HEK293 (cell line): ENCODE data around the gene TMEM196.

Experiments used
- CTCF ChIA-PET: fragments of 350-600 bp; formaldehyde crosslinking; extraction: SDS; loops from one replicate; lab custom pipeline; 2021; ENCODE audit warnings: antibody characterized with exemption; lab: Yijun Ruan, JAX
- POLR2A ChIA-PET: fragments of 300-600 bp; formaldehyde crosslinking; extraction: SDS; loops from one replicate; lab custom pipeline; 2020; ENCODE audit warnings: antibody characterized with exemption, inconsistent platforms; lab: Yijun Ruan, JAX
- H3K27ac ChIP-seq: fragments of 200-500 bp; sonication (Bioruptor generic); 2 replicates; pipeline ENCODE4 v1.5.1; 2014; ENCODE audit warnings: low read depth, low read length, control low read depth, inconsistent platforms; ENCODE audit errors: extremely low read depth
- H3K36me3 ChIP-seq, 2 experiments: fragments of 200-500 bp in 1 of 2; sonication (Bioruptor generic) in 1 of 2; 1 replicate in 1 of 2; 2 replicates in 1 of 2; pipeline ENCODE4 v1.5.1; 2014 to 2017; ENCODE audit warnings: inconsistent platforms in 2 of 2, low read length in 2 of 2; ENCODE audit not compliant: control insufficient read depth in 2 of 2, insufficient read depth in 1 of 2
- H3K4me1 ChIP-seq: fragments of 200-500 bp; sonication (Bioruptor generic); 2 replicates; pipeline ENCODE4 v1.5.1; 2014; ENCODE audit warnings: mild to moderate bottlenecking, low read length, inconsistent platforms; ENCODE audit not compliant: control insufficient read depth, insufficient read depth
- H3K4me3 ChIP-seq: 2 replicates; pipeline ENCODE4 v1.5.1; 2011; ENCODE audit warnings: low read depth, mild to moderate bottlenecking, control low read depth, low read length, moderate library complexity
- H3K9me3 ChIP-seq: fragments of 200-500 bp; sonication (Bioruptor generic); 2 replicates; pipeline ENCODE4 v1.5.1; 2014; ENCODE audit warnings: low read depth, low read length, inconsistent platforms; ENCODE audit not compliant: control insufficient read depth, insufficient read depth
- ELK4 ChIP-seq: IDR thresholded peaks from 2 replicates; pipeline ENCODE4 v1.6.1; 2011; ENCODE audit warnings: mild to moderate bottlenecking, low read depth, low read length, borderline replicate concordance
- GLI4 ChIP-seq: fragments of 450-650 bp; formaldehyde crosslinking; IDR thresholded peaks from 2 replicates; pipeline ENCODE4 v1.5.1; 2016; ENCODE audit warnings: missing biosample characterization, missing genetic modification characterization
- KLF9 ChIP-seq: fragments of 450-650 bp; formaldehyde crosslinking; IDR thresholded peaks from 2 replicates; pipeline ENCODE4 v1.5.1; 2016; ENCODE audit warnings: missing biosample characterization, missing genetic modification characterization, low read depth
- MEIS1 ChIP-seq: sonication (generic); formaldehyde crosslinking; IDR thresholded peaks from 2 replicates; pipeline ENCODE4 v1.8.1; 2022; ENCODE audit warnings: missing genetic modification reagents, mild to moderate bottlenecking, borderline replicate concordance
- MYNN ChIP-seq: fragments of 450-650 bp; formaldehyde crosslinking; IDR thresholded peaks from 2 replicates; pipeline ENCODE4 v1.5.1; 2016; ENCODE audit warnings: missing biosample characterization, missing genetic modification characterization, borderline replicate concordance
- MZF1 ChIP-seq: fragments of 450-650 bp; formaldehyde crosslinking; IDR thresholded peaks from 2 replicates; pipeline ENCODE4 v1.5.1; 2017; ENCODE audit warnings: missing biosample characterization, missing genetic modification characterization, borderline replicate concordance
- ZBTB8A ChIP-seq: fragments of 450-650 bp; formaldehyde crosslinking; IDR thresholded peaks from 2 replicates; pipeline ENCODE4 v1.5.1; 2016; ENCODE audit warnings: missing biosample characterization, missing genetic modification characterization
- ZFP37 ChIP-seq: fragments of 450-650 bp; formaldehyde crosslinking; IDR thresholded peaks from 2 replicates; pipeline ENCODE4 v1.5.1; 2016; ENCODE audit warnings: missing biosample characterization, missing genetic modification characterization
- ZNF148 ChIP-seq: fragments of 450-650 bp; formaldehyde crosslinking; IDR thresholded peaks from 2 replicates; pipeline ENCODE4 v1.5.0; 2017; ENCODE audit warnings: missing biosample characterization, missing genetic modification characterization, borderline replicate concordance
- ZNF174 ChIP-seq: fragments of 450-650 bp; formaldehyde crosslinking; IDR thresholded peaks from 2 replicates; pipeline ENCODE4 v1.5.0; 2017; ENCODE audit warnings: missing biosample characterization, mild to moderate bottlenecking, missing genetic modification characterization
- ZNF202 ChIP-seq: fragments of 450-650 bp; formaldehyde crosslinking; IDR thresholded peaks from 2 replicates; pipeline ENCODE4 v1.5.1; 2016; ENCODE audit warnings: missing biosample characterization, missing genetic modification characterization, borderline replicate concordance
- ZNF26 ChIP-seq: fragments of 450-650 bp; formaldehyde crosslinking; IDR thresholded peaks from 2 replicates; pipeline ENCODE4 v1.5.1; 2016; ENCODE audit warnings: missing biosample characterization, missing genetic modification characterization
- ZNF292 ChIP-seq: fragments of 450-650 bp; formaldehyde crosslinking; IDR thresholded peaks from 2 replicates; pipeline ENCODE4 v1.5.1; 2016; ENCODE audit warnings: low read depth, missing biosample characterization, missing genetic modification characterization, borderline replicate concordance
- ZNF302 ChIP-seq: fragments of 450-650 bp; formaldehyde crosslinking; IDR thresholded peaks from 2 replicates; pipeline ENCODE4 v1.5.1; 2016; ENCODE audit warnings: missing biosample characterization, missing genetic modification characterization, low read depth
- ZNF311 ChIP-seq: fragments of 450-650 bp; formaldehyde crosslinking; IDR thresholded peaks from 2 replicates; pipeline ENCODE4 v1.5.1; 2017; ENCODE audit warnings: missing biosample characterization, missing genetic modification characterization, borderline replicate concordance
- ZNF335 ChIP-seq: fragments of 450-650 bp; formaldehyde crosslinking; conservative IDR thresholded peaks from 2 replicates; pipeline ENCODE4 v1.5.1; 2016; ENCODE audit warnings: missing biosample characterization, missing genetic modification characterization
- ZNF404 ChIP-seq: fragments of 450-650 bp; formaldehyde crosslinking; IDR thresholded peaks from 2 replicates; pipeline ENCODE4 v1.5.1; 2017; ENCODE audit warnings: missing biosample characterization, missing genetic modification characterization
- ZNF629 ChIP-seq: fragments of 450-650 bp; formaldehyde crosslinking; IDR thresholded peaks from 2 replicates; pipeline ENCODE4 v1.5.1; 2017; ENCODE audit warnings: missing biosample characterization, missing genetic modification characterization
- ZNF777 ChIP-seq: fragments of 450-650 bp; formaldehyde crosslinking; IDR thresholded peaks from 2 replicates; pipeline ENCODE4 v1.5.1; 2017; ENCODE audit warnings: missing biosample characterization, missing genetic modification characterization, borderline replicate concordance
- ZNF837 ChIP-seq: fragments of 450-650 bp; formaldehyde crosslinking; IDR thresholded peaks from 2 replicates; pipeline ENCODE4 v1.5.1; 2016; ENCODE audit warnings: missing biosample characterization, missing genetic modification characterization
- TF ChIP-seq, protein P1 (sequence below): fragments of 450-650 bp; formaldehyde crosslinking; IDR thresholded peaks from 2 replicates; pipeline ENCODE4 v1.5.1; 2016; ENCODE audit warnings: missing biosample characterization, missing genetic modification characterization
- TF ChIP-seq, protein P2 (sequence below): fragments of 450-650 bp; formaldehyde crosslinking; IDR thresholded peaks from 2 replicates; pipeline ENCODE4 v1.5.1; 2016; ENCODE audit warnings: missing biosample characterization, missing genetic modification characterization

TMEM196 gene

DNA sequence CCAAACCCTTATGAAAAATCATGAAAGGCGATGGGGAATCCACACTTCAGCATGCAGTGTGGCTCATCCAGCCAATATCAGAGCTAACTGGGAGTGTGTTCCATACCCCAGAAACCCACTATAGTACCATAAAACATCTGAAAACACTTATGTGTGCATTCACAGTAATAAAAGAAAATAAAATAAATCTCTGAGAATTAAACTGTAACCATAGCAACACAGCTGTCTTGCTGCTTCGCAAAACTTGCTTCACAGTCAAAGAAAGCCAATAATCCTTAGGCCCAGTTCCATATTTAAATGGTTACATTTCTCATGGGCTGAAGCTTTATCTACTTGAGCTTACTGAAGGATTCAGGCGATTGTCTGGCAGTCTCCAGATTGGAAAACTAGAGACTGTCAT, 44.7 kb downstream of the TMEM196 start:
- ChIA-PET CTCF (interaction anchor here (0.6 to 0.8 kb wide), 2 partner anchors 13 to 15 kb away, joined by 3 to 4 read pairs; no protein-coding TSS in a partner anchor), POLR2A (no interaction called here)
- Histone ChIP-seq H3K36me3 (no peaks in the 10 kb centered on the region), H3K4me1 (no peaks in the 10 kb centered on the region), H3K9me3 (no peaks in the 10 kb centered on the region), H3K27ac (no peak overlapping the region), H3K4me3 (no peak overlapping the region)
- TF ChIP-seq MEIS1 (CRISPR knock-in tag) (no peak), ZNF292 (no peak), GLI4 (no peak), ZNF26 (tag by site-specific recombination) (no peak), ZNF837 (tag by site-specific recombination) (no peak)
- TF ChIP-seq, protein P1, sequence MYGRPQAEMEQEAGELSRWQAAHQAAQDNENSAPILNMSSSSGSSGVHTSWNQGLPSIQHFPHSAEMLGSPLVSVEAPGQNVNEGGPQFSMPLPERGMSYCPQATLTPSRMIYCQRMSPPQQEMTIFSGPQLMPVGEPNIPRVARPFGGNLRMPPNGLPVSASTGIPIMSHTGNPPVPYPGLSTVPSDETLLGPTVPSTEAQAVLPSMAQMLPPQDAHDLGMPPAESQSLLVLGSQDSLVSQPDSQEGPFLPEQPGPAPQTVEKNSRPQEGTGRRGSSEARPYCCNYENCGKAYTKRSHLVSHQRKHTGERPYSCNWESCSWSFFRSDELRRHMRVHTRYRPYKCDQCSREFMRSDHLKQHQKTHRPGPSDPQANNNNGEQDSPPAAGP (tag by site-specific recombination): no peak

- CTCF ChIA-PET: interaction anchor here (0.9 to 1.8 kb wide), 3 partner anchors 12 to 29 kb away, joined by 4 to 7 read pairs (median 6); no protein-coding TSS in a partner anchor
- TF ChIP-seq ZNF335 (tag by site-specific recombination) (no peak), ZBTB8A (no peak), ELK4 (no peak), ZNF302 (tag by site-specific recombination) (no peak), ZFP37 (tag by site-specific recombination) (no peak), ZNF174 (tag by site-specific recombination) (no peak), MZF1 (tag by site-specific recombination) (no peak), ZNF777 (no peak), ZNF629 (tag by site-specific recombination) (no peak), ZNF148 (no peak), ZNF311 (tag by site-specific recombination) (no peak), ZNF202 (no peak), ZNF404 (tag by site-specific recombination) (no peak), KLF9 (no peak), MYNN (tag by site-specific recombination) (no peak)
- TF ChIP-seq, protein P2, sequence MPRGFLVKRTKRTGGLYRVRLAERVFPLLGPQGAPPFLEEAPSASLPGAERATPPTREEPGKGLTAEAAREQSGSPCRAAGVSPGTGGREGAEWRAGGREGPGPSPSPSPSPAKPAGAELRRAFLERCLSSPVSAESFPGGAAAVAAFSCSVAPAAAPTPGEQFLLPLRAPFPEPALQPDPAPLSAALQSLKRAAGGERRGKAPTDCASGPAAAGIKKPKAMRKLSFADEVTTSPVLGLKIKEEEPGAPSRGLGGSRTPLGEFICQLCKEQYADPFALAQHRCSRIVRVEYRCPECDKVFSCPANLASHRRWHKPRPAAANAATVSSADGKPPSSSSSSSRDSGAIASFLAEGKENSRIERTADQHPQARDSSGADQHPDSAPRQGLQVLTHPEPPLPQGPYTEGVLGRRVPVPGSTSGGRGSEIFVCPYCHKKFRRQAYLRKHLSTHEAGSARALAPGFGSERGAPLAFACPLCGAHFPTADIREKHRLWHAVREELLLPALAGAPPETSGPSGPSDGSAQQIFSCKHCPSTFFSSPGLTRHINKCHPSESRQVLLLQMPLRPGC (tag by site-specific recombination): no peak
- POLR2A ChIA-PET: interaction anchor here (0.7 kb wide), 1 partner anchor 184 kb away, joined by 4 read pairs; no protein-coding TSS in a partner anchor
Observed at GRCh38 chr7:19725770-19726169, 47.6 kb downstream of the TMEM196 start.

More at GRCh38 chr7:19725770-19726169, 47.6 kb downstream of the TMEM196 start:
- H3K36me3 ChIP-seq: no peaks in the 10 kb centered on the region
- H3K9me3 ChIP-seq: no peaks in the 10 kb centered on the region
- H3K27ac ChIP-seq: no peak overlapping the region
- H3K4me1 ChIP-seq: no peaks in the 10 kb centered on the region
- H3K4me3 ChIP-seq: no peak overlapping the region
